Activated CD4-positive, CD25-positive, alpha-beta regulatory T cell (primary cell): ENCODE results near the gene TTC29.
"Not testable (repeated sequence)": the region's sequence is repeated elsewhere in the genome, so short reads cannot be mapped to it uniquely, and the experiment has no call there.

Source experiments
- DNase-seq, 4 experiments: peaks; one replicate each; lab custom pipeline; 2025; lab: John Stamatoyannopoulos, UW

TTC29 gene

DNA sequence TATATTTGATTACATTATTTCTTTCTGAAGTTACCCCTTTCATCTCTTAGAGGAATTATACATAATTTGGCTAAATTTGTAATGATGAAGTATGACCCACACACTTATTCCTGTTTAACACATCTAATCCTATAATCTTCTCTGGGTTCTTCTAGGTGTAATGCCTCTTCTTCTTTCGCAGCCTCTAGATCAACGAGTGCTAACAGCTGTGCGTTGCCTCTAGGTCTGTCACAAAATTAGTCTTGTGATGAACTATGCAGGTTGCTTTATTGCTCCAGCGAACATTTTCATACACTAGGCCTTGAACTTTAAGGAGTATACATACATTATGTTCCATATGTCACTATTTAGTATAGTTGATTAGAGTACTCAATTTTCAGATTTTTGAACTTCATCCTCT, 89.9 kb downstream of the TTC29 start:
- DNase-seq: no peak

DNA sequence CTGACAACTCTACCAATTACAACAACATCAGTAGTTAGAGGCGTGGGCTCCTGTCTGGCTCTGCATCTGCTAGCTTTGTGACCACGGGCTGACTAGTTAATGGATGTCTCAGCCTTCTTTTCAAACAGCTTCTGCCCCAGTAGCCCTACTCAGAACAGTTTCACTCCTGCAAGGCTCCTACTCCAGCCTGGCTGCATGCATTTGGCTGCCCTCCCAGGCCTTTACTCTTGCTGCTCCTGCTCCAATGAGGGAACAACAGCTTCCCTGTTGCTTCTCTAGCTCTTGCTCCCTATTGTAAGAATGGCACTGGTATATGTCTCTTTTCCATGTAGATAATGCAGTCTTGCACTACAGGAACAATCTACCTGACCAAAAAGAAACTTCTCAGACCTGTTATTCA, 93.3 kb downstream of the TTC29 start:
- no peak for DNase-seq

DNA sequence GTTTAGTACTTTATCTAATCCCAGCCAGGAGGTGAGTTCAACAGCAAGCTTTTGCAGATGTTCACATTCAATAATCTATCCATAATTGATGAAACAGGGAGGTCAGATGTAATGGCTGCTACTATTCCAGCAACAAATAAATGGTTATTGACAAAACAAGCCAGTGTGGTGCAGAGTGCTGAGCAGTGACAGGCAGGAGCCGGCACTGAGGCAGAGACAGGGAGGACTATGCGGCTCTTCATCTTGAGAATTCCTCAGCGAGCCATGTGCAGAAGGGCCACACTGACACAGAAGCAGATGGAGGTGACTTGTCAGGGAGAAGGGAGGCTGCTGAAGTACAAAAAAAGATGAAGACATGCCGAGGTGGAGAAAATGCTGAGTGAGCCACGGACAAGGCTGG, 98.3 kb downstream of the TTC29 start:
- DNase-seq: no peak

DNA sequence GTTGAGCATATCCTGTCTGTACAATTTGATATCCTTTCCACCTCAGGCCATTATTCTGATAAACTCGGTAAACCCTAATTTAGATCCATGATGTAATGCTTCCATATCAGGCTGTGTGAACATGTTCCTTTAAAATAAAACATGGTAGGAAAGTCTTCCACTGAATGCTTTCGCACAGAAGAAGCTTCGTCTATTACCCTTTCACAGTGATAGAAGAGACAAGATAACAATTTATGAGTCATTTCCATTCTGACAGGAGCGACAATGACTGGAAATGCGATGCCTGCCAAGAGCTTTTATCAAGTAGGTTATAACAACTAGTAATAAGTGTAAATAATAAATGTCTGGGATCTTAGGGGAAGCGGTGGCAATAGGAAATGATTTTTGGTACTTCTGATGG, 98.8 kb downstream of the TTC29 start:
- no peak for DNase-seq

DNA sequence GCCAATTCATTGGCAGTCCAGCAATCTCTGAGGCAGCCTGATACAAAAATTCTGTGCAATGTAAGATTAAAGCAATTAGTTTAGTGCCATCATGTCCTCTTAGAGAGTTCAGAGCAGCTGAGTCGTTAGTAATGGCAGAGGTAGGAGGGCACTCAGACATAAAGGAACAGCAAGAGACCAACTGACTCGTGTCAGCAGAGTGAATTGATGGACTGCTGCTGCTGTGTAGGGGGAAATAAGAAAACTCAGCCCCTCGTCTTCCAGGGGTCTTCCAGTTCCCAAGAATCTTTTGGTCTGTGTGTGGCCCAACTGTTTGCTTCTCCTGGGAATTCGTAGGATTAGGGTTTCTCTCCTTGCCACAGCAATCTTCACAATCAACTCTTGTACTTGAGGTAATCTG, 100.9 kb downstream of the TTC29 start:
- no peak for DNase-seq

- no peak for DNase-seq
Measured at GRCh38 chr4:146842876-146843275, 102.8 kb downstream of the TTC29 start.

DNA sequence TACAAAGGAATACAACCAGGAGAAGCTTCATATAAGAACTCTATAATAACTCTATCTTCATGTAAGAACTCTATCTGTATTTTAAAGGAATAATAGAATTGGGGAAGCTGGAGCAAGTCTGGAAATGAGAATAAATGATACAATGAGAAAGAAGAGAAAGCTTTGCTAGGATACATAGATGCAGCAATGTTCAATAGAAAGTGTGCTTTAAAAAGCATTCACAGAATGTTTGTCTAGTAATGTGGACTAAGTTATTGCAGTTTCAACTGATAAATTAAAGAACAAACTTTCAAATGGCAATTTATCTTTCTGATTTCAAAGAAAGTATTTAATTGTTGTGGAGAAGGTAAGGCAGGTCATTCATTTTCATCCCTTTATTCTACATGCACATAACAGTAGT, 104.9 kb downstream of the TTC29 start:
- DNase-seq: no peak

GRCh38 chr4:146835096-146835495, 110.6 kb downstream of the TTC29 start:
- no peak for DNase-seq

- DNase-seq: no peak
Measured at GRCh38 chr4:146834263-146835034, 111.2 kb downstream of the TTC29 start.

GRCh38 chr4:146833530-146833929, 112.1 kb downstream of the TTC29 start:
- no peak for DNase-seq

GRCh38 chr4:146822980-146823379, 122.7 kb downstream of the TTC29 start:
- DNase-seq: not testable (repeated sequence)

DNA sequence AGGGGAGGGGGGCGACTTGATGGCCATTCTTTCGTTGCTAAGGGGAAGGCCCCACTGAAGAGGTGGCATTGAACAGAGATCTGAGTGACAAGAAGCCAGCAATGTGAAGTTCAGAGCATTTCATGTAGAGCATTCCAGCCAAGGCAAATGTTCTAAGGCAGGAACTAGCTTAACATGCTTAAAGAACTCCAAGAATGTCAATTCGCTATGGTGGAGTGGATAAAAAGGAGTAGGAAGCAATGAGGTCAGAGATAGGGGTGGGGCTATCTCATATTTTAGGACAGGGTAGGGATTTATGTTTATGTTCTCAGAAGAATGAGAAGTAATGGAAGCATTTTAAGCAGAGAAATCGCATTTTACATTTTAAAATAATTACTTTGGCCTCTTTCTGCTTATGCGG, 130.9 kb downstream of the TTC29 start:
- DNase-seq: no peak

GRCh38 chr4:146795711-146796110, 150.0 kb downstream of the TTC29 start:
- DNase-seq: no peak

DNA sequence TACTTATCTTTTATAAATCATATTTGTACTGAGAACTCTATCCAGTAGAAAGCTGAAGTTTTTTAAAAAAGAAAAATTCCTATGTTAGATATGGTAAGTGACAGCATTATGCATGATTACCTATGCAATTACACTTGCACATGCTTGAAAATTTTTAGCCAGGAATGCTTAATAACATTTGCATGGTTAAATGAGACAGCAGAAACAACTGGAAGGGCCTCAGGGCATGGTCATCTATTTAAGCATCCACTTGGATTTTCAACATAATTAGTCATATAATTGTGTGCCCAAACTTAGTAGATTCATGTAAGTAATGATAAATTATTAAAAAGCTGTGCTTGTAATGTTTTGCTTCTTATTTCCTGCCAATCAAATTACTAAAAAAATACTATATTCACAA, 151.9 kb downstream of the TTC29 start:
- no peak for DNase-seq

DNA sequence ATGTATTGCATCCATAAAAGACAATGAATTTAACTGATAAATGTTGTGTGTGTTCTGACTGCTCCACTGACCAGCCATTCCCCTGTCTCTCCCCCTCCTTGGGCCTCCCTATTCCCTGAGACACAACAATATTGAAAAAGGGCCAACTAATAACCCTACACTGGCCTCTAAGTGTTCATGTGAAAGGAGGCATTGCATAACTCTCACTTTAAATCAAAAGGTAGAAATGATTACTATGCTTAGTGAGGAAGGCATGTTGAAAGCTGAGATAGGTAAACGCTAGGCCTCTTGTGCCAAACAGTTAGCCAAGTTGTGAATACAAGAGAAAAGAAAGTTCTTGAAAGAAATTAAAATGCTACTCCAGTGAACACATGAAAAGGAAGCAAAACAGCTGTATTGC, 154.2 kb downstream of the TTC29 start:
- DNase-seq: no peak

GRCh38 chr4:146790515-146790914, 155.1 kb downstream of the TTC29 start:
- no peak for DNase-seq

DNA sequence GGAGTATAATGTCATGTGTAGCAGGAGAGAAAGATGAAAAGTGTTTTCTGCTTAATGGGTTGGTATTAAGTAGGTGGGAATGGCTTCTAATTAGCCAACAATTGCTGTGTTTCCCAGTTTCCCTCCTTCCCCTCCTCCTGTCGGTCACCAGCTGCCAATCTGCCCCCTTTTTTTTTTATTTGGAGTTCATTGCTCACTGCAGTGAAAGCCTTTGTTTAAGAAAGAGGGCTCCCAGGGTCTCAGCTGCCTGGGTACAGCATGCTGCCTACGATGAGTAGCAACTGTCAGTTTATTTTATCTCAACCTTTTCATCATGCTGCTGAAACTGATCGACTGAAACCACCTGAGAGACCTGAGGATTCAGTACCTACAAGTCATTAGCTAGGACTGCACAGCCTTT, 157.9 kb downstream of the TTC29 start:
- DNase-seq: no peak

- DNase-seq: no peak
Measured at GRCh38 chr4:146776691-146777090, 169.0 kb downstream of the TTC29 start.

DNA sequence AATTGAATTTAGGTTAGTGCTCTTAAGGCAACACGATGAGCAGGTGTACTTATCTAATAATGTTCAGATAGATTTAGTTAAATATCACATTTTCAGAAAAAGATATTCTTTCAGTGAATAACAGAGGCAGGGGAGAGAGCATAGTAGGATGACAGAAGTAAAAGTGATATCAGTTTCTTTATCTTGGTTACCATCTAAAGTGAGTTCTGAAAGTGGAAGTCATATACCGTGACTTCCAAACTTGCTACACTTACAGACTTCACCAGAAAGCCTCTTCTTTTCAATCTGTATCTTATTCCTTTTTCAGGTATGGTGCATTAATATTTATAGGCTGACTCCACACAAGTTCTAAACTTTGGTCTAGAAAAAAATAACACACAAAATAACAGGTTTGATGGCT, 182.1 kb downstream of the TTC29 start:
- DNase-seq: no peak

- no peak for DNase-seq
Measured at GRCh38 chr4:146762016-146762415, 183.6 kb downstream of the TTC29 start.

- no peak for DNase-seq
Measured at GRCh38 chr4:146742416-146742815, 203.2 kb downstream of the TTC29 start.

DNA sequence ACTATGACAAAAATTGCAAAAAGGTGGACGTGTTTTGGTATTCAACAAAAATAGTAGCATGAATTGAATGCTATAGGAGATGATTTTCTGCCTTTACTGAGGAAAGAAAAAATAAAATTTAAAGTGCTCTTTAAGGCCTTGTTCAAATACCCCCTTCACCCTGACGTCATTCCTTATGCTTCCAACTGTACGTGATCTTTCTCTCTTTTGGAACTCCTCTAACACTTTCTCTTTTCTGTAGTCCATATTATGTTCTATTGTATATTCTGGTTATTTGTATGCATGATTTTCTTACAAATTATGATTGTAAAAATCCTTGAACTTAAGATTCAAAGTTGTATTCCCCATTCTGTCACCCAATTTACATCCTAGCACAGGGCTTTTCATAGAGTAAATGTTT, 206.5 kb downstream of the TTC29 start:
- no peak for DNase-seq

GRCh38 chr4:146723519-146723918, 222.1 kb downstream of the TTC29 start:
- not testable (repeated sequence) for DNase-seq

DNA sequence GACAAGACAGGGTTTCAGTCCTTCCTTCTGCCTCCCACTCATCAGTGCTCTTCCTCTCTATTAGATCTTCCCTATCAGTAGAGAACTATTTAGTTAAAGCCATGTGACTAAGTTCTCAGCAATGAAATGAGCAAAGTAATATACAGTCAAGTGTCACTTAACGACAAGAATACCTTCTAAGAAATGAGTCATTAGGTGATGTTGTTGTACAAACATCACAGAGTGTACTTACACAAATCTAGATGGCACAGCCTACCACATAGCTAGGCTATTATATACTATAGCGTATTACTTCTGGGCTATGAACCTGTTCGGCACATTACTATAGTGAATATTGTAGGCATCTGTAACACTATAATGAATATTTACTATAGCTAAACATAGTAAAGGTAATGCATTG, 235.7 kb downstream of the TTC29 start:
- no peak for DNase-seq
